ENCODE data around the gene USP11. TPM values are rescaled to one million over a fixed set of nuclear protein-coding genes. Genes with fewer than 3 reads are reported as not detected.

USP11 gene
- 190 TPM for total RNA-seq (ENCODE audit: unreplicated experiment)
- long read RNA-seq, transcript USP11-204 (21 exons, 3,515 nt) = major isoform, 77 of 108 reads
- long read RNA-seq, partial matches to known transcripts = 18 of 108 reads
- long read RNA-seq, other reads (novel, unspliced or antisense) = 13 of 108 reads

DNA sequence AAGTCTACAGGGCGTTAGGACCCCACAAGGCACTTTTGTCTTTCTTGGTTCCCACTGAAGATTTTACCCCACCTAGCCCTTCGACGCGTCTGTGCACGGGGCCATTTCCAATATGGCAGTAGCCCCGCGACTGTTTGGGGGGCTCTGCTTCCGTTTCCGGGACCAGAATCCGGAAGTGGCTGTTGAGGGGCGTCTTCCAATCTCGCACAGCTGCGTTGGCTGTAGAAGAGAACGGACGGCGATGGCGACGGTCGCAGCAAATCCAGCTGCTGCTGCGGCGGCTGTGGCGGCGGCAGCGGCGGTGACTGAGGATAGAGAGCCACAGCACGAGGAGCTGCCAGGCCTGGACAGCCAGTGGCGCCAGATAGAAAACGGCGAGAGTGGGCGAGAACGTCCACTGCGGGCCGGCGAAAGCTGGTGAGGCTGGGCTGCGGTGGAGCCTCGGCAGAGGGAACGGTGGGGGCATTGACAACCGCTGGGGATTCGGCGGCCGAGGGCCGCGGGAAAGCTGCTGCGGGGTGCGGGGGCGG lies at the start of gene USP11:
Gene USP11, plus strand, starts transcription at position 207 of the 530 bp plus-strand sequence. Its CDS starts 35 bp downstream, at position 242.
- TF ChIP-seq, protein P1, sequence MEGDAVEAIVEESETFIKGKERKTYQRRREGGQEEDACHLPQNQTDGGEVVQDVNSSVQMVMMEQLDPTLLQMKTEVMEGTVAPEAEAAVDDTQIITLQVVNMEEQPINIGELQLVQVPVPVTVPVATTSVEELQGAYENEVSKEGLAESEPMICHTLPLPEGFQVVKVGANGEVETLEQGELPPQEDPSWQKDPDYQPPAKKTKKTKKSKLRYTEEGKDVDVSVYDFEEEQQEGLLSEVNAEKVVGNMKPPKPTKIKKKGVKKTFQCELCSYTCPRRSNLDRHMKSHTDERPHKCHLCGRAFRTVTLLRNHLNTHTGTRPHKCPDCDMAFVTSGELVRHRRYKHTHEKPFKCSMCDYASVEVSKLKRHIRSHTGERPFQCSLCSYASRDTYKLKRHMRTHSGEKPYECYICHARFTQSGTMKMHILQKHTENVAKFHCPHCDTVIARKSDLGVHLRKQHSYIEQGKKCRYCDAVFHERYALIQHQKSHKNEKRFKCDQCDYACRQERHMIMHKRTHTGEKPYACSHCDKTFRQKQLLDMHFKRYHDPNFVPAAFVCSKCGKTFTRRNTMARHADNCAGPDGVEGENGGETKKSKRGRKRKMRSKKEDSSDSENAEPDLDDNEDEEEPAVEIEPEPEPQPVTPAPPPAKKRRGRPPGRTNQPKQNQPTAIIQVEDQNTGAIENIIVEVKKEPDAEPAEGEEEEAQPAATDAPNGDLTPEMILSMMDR (IDR thresholded peaks at IDR 0.05; ENCODE audit: partially characterized antibody, unreplicated experiment) = no peak
- Mint-ChIP-seq H3K27me3 (ENCODE audit: unreplicated experiment) (peaks cover 3% of the 10 kb centered on the region), H3K36me3 (ENCODE audit: unreplicated experiment) (no peaks in the 10 kb centered on the region), H3K27ac (ENCODE audit: unreplicated experiment) (peak within 1 kb of the TSS; percentile 100), H3K9me3 (ENCODE audit: unreplicated experiment) (peaks cover 3% of the 10 kb centered on the region), H3K4me3 (ENCODE audit: unreplicated experiment) (peak within 1 kb of the TSS; percentile 99), H3K4me1 (ENCODE audit: low read depth, unreplicated experiment) (peaks cover 6% of the 10 kb centered on the region)
- peak; percentile 64 for DNase-seq

- Mint-ChIP-seq H3K27me3 (ENCODE audit: unreplicated experiment) (peaks cover 7% of the 10 kb centered on the region), H3K4me3 (ENCODE audit: unreplicated experiment) (no peak overlapping the region), H3K27ac (ENCODE audit: unreplicated experiment) (no peak overlapping the region), H3K9me3 (ENCODE audit: unreplicated experiment) (no peaks in the 10 kb centered on the region), H3K36me3 (ENCODE audit: unreplicated experiment) (no peaks in the 10 kb centered on the region), H3K4me1 (ENCODE audit: low read depth, unreplicated experiment) (no peaks in the 10 kb centered on the region)
- TF ChIP-seq, protein P1 (IDR thresholded peaks at IDR 0.05; ENCODE audit: partially characterized antibody, unreplicated experiment) = no peak
- DNase-seq = no peak
These were observed 48.3 kb upstream of the USP11 start for GRCh38 chrX:47184486-47184885.

DNA sequence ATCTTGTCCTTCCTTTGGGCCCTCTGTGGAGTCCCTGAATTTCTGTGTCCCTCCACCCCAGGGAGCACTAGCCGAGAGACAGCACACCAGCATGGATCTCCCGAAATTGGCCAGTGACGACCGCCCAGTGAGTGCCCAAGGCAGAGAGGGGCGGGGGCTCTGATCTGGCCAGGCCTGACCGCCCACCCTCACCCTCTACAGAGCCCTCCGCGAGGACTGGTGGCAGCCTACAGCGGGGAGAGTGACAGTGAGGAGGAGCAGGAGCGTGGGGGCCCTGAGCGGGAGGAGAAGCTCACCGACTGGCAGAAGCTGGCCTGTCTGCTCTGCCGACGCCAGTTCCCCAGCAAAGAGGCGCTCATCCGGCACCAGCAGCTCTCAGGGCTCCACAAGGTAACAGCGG lies 47.6 kb upstream of the USP11 start:
- Mint-ChIP-seq H3K4me3 (ENCODE audit: unreplicated experiment) (no peak overlapping the region), H3K27me3 (ENCODE audit: unreplicated experiment) (peaks cover 7% of the 10 kb centered on the region), H3K36me3 (ENCODE audit: unreplicated experiment) (no peaks in the 10 kb centered on the region), H3K9me3 (ENCODE audit: unreplicated experiment) (no peaks in the 10 kb centered on the region), H3K4me1 (ENCODE audit: low read depth, unreplicated experiment) (no peaks in the 10 kb centered on the region), H3K27ac (ENCODE audit: unreplicated experiment) (no peak overlapping the region)
- TF ChIP-seq, protein P1 (IDR thresholded peaks at IDR 0.05; ENCODE audit: partially characterized antibody, unreplicated experiment) = no peak
- DNase-seq = no peak

GRCh38 chrX:47186096-47186740 lies 46.6 kb upstream of the USP11 start:
- TF ChIP-seq, protein P1 (IDR thresholded peaks at IDR 0.05; ENCODE audit: partially characterized antibody, unreplicated experiment) = no peak
- no peak for DNase-seq
- Mint-ChIP-seq H3K27ac (ENCODE audit: unreplicated experiment) (no peak overlapping the region), H3K9me3 (ENCODE audit: unreplicated experiment) (no peaks in the 10 kb centered on the region), H3K36me3 (ENCODE audit: unreplicated experiment) (no peaks in the 10 kb centered on the region), H3K27me3 (ENCODE audit: unreplicated experiment) (peaks cover 6% of the 10 kb centered on the region), H3K4me3 (ENCODE audit: unreplicated experiment) (no peak overlapping the region), H3K4me1 (ENCODE audit: low read depth, unreplicated experiment) (no peaks in the 10 kb centered on the region)

DNA sequence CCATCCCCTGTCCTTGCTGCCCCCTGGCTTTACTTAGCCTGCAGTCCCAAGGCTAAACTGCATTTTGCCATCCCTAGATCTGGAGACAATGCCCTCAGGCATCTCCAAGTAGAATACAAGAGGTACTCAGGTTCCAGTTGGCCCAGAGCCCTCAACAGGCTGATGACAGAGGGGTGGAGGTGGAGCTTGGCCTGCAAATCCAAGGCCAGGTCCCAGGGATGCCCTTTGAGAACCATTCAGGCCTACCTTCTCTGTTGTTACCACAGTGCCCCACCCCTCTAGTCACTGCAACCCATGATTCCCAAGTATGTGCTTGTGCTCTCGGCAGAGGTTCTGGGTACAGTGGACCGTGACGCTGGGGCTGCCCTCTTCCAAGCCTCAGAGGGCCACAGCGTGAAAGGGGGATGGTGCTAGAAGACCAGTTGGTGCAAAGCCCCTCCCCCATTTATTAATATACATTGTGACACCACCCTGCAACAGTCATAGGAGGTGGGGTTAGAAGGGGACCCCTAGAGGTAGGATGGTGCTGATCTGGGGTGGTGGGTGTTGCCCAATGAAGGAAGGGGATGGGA lies 45.6 kb upstream of the USP11 start:
- TF ChIP-seq, protein P1 (IDR thresholded peaks at IDR 0.05; ENCODE audit: partially characterized antibody, unreplicated experiment) = no peak
- DNase-seq = no peak
- Mint-ChIP-seq H3K27me3 (ENCODE audit: unreplicated experiment) (peaks cover 6% of the 10 kb centered on the region), H3K36me3 (ENCODE audit: unreplicated experiment) (no peaks in the 10 kb centered on the region), H3K4me1 (ENCODE audit: low read depth, unreplicated experiment) (no peaks in the 10 kb centered on the region), H3K4me3 (ENCODE audit: unreplicated experiment) (no peak overlapping the region), H3K9me3 (ENCODE audit: unreplicated experiment) (no peaks in the 10 kb centered on the region), H3K27ac (ENCODE audit: unreplicated experiment) (no peak overlapping the region)

Data from glutamatergic neuron (in vitro differentiated cells).